ENCODE measurements around the gene AHNAK. TPM values are rescaled to one million over a fixed set of nuclear protein-coding genes. Genes with fewer than 3 reads are reported as not detected.
A peak's percentile ranks its signal among the peaks of the same experiment; 100 is the strongest.

AHNAK gene
- total RNA-seq, 1 experiment from 2014 or later = 60.1 TPM

DNA sequence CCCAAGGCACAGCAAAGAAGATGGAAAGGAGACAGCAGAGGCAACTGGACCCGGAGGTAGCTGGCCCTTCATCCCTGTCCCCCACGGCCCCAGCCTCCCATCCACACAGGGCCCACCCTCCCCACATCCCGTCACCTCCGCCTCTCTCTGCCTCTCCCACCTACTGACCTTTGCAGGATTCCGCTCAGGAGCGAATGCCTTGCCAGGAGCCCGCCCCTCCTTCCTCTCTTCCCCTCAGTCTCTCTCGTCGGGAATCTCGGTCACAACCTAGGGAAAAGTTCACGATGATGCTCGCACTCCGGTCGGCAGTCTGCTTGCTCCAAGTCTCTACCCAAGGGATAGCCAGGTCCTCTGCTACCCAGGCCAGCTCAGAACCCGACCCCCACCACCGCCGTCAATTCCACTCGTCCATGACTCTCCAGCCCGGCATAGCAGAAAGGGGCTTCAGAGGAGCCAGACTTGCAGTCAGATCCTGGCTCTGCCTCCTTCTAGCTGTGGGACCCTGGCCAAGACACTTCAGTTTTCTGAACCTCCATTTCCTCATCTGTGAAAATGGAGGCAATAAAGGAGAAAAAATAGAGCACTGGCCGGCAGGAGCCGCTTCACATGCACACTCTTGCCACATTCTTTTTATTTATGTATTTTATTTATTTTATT, 10.2 kb downstream of the AHNAK start:
- no peak for DNase-seq (ENCODE audit: low spot score)

DNA sequence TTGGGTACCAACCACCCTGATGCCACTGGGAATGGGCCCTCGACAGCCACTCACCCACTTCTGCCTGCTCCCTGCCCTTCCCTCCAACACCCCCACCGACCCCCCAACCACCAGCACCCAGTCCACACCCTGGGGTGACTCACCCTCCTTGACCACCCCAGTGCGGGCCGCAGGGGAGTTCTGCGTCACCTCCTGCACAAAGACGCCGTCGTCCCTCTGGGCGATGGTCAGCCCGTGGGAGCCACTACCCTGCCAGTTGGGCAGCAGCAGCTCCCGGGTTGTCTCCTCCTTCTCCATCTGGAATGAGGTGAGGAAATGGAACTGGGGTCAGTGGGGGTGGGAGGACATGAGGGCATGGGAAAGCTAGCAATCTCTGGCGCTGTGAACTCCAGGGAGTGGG, 10.8 kb downstream of the AHNAK start:
- no peak for DNase-seq (ENCODE audit: low spot score)

DNA sequence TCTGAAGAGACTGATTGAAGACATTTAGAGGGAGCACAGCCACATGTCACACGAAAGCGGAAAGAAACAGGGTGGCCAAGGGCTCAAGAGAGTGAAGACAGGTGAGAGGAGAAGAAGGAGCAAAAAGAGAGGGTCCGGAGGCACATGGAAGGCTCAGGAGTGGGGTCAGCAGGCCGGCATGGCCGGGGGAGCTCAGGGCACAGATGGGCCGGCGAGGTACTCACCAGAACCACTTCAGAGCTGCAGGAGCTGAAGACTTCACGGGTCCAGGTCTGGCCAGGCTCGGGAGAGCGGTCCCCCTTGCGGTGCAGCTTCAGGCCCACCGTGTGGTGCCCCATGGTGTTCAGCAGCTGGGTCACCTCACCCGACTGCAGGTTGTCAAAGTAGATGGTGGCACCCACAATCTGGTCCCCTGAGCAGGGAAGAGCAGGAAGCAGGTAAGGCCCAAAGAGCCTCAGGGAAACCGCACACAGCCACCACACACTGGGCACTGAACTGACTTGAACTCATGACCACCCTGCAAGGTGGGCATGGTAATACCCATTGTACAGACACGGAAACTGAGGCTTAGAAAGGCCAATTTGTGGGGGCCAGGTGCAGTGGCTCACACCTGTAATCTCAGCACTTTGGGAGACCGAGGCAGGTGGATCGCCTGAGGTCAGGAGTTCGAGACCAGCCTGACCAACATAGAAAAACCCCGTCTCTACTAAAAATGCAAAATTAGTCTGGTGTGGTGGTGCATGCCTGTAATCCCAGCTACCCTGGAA, 11.6 kb downstream of the AHNAK start:
- no peak for DNase-seq (ENCODE audit: low spot score)

DNA sequence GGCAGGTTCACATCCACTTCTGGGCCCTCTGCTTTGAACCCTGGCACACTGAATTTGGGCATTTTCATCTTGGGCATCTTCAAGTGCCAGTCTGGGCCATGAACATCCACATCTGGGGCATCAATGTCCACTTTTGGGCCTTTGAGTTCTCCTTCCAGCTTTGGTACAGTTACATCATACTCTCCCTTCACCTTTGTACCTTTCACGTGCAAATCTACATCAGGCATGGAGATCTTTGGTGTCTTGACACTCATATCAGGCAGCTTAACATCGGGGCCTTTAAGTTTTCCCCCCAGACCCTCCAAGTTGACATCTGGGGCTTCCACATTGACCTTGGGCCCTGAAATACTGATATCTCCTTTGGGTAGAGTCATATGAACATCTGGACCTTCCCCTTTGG, 14.5 kb downstream of the AHNAK start:
- no peak for DNase-seq (ENCODE audit: low spot score)

DNA sequence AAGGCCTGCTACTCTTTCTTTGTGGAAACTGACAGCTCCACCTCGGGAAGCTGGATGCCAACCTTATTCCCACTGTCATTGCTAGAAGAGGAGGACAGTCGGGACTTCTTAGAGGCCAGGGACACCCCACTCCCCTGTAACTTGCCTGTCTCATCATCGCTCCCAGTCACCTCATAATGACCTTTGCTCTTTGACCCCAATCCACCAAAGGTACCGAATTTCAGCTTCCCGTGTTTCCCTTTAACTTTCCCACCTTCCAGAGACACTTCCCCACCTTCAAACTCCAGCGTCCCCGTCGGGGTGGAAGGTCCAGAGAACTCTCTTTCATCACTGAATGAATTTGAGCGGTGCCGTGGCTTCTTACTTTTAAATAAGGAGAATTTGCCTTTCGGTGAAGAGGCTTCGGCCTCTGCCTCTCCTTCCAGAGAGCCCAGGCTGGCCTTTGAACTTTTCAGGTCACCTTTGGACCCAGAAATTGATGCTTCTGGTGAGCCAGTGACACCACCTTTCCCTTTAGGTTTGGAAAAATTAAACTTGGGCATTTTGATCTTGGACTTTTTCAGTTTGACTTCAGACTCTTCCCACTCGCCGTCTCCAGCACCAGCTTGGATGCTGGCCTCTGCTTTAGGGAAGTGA, 29.8 kb downstream of the AHNAK start:
- DNase-seq (ENCODE audit: low spot score) = no peak

DNA sequence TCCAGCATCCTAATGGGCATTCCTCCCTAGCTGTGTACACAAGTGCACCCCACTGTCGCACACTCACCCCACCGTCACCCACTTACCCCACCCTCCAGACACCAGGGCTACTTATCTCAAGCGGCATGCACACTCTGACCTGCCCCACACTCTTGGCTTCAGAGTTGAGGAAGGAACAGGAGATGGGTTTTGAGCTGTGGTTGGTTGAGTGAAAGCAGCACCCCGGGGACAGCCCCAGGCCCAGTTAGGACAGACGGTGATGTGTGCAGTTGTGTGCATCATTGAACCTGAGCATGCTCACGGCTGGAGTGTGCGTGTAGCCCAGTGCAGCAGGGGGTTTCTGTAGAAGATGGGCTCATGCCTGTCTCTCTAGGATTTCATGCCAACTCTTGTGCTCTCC, 32.5 kb downstream of the AHNAK start:
- no peak for DNase-seq (ENCODE audit: low spot score)

DNA sequence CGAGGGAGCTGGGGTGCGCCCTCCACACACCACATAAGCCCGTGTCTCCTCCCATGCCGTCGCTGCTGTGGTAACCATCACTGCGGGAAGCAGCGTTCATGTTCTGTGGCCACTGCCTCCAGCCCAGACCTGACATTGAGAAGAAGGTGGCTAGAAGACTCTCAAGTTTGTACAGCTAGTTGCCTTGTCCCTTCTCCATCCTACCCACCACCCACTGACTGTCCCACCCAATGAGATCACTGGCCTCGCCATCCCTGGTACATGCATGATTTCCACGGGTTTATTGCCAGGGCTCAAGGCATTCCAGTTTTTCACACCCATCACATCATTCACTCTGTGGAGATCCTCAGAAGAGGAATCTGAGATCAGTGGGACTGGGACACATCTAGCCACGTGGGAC, 33.0 kb downstream of the AHNAK start:
- DNase-seq (ENCODE audit: low spot score) = no peak

DNA sequence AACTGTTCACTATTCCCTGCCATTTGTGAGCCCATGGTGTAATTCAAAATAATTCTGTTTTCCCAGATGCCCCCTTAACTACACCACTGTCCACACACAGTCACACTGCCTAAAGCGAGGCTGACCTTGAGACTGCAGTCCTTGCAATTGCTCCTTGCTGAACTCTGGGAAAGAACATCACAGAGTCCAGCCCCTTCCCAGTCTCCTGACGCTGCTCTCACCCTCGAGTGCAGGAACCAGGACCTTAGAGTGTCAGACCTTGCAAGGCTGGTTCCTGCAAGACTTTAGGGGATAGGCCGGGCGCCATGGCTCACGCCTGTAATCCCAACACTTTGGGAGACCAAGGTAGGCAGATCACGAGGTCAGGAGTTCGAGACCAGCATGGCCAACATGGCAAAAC, 33.6 kb downstream of the AHNAK start:
- no peak for DNase-seq (ENCODE audit: low spot score)

DNA sequence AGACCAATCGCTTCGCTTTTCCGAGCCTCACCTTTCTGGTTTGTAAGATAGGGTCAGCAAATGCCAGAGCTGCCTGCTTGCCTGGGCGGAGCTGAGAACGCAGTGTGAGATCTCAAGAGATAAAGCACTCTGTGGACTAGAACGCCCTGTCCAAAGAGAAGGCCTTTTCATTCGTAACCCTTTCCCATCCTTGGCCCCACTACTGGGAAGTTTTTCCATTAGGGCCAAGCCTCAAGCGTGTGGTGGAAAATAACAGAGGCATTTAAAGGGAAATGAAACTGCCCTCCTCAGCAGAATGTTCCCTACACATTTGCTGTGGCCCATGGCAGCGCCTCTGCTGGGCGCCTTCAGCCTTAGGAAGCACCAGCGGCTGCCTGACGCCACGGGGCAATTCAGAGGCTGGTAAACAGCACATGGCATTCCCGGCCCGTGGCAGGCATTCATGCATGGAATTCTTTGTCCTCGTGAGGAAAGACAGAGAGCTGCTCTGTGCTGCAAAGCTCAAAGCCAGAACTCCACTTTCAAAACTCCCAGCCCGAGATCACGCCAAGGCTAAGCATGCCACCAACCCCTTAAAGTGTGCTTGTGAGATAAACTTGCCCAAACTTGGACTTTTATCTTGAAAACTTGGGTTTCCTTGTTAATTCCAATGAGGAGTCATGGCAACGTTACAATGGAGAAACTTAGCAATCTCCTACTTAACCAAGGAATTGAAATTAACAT, 38.1 kb downstream of the AHNAK start:
- DNase-seq (ENCODE audit: low spot score) = peak; percentile 84

DNA sequence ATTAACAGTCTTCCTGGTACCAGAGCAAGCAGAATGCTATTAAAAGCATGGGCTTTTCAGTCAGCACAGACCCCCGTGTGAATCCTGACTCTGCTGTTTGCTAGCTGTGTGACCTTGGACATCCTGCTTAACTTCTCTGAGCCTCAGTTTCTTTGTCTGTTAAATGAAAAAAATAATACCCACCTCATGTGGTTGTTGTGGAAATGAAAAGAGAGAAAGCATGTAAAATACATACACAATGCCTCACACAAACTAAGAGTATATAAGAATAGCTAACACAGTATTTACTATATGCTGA, 39.5 kb downstream of the AHNAK start:
- no peak for DNase-seq (ENCODE audit: low spot score)

DNA sequence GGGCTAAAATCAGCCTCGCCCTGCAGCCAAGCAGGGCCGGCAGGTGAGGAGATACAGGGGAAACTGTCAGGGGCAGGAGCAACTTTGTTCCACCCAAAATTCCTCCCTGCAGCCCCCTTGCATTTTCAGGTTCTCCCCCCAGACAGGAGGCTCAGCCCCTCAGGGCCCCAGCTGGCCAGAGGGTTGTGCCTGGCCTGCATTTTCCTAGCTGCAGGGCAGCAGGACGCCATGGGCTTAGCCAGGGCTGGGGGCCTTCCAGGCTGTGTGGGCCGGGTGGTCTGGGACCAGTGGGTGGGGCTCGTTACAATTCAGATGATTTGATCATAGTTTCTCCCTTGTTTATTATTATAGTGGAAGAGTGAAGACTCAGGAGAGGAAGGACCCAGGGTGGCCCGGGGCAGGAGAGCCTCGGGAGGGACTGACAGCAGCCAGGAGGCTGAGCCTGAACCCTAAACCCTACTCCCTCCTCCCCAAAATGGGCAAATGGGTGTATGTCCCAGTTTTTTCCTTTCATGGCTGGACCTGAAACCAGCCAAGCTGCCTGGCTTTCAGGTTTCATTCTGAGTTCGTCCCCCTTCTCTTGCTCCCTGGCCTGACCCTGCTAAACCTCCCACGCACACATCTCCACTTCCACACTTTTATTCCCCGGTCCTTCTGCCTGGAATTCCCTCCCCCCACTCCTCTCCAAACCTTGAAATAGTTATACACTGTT, 40.0 kb downstream of the AHNAK start:
- DNase-seq (ENCODE audit: low spot score) = no peak

DNA sequence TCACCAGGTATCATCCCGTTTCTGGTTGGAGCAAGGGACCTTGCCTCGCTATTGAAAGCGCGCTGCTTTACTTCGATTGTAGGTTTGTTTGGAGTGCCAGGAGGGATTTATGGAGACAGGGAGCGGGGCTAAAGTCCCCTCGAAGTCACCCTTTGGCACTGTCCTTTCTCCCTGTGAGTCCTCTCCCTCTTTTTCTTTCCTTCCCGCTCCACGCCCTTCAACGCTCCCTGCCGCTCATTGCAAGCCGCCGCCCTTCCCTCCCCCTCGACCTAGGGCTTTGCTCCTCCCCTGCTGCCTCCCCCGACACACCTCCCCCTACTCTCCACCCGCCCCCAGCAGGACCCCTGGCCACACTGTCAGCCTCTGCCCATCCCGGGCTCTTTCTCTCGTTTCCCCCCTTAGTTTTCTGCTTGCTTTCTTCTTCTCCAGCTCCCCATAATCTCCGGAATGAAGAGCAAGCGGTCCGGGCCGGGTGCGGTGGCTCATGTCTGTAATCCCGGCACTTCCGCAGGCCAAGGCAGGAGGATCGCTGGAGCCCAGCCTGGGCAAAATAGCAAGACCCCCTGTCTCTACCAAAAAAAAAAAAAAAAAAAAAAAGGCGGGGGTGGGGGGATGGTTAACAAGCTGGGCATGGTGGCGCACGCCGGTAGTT, 41.0 kb downstream of the AHNAK start:
- DNase-seq (ENCODE audit: low spot score) = no peak

DNA sequence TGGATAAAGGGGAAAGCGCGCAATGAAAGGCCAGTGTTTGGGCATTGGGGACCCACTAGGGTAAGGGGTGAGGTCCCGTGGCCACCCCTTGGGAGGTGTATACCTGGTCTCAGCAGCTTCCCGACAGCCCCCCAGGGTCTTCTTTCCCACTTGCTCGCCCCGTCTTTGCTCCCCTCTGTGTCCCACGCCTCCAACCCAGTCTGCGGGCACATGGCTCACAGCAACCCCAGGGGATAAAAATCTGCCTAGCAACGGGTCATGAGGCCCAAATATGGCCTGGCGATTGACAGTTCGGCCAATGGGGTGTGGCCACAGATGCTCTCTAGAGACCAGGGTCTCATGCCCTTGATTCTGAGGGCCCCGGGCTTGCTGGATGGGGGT, 41.6 kb downstream of the AHNAK start:
- DNase-seq (ENCODE audit: low spot score) = no peak

DNA sequence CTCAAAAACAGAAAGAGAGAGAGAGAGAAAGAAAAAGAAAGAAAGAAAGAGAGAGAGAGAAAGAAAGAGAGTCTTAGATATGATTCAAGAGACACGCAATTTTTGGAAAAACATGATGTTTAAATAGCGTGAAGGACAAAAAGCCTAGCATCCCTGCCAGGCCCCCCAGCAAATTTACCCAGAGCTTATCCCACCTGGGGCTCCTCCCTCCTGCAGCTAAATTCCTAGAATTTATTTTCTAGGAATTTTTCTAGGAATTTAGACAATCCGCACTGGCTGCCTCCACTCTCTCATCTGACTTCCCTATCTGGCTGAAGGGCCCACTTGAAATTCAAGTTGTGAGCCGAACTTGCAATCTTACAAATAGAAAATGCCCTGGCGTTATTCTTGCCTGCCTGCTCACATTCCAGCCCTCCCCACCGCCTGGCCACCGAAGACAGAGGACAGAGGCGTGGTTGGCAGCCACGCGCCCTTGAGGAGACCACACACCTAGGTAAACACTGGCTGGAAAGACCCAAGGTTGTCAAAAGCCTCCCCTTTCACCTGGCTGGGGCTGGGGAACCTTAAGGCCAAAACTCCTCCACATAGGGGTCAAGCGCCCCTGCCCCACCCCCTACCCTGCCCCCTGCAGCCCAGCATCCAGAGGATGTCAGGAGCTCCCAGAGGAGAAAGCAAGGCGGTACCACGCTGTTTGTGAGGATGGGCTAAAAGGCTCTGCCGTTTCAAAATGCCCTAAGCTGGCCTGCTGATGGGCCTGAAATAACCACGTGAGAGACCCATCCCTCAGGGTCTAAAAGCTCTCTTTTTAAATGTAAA, 42.2 kb downstream of the AHNAK start:
- DNase-seq (ENCODE audit: low spot score) = no peak

DNA sequence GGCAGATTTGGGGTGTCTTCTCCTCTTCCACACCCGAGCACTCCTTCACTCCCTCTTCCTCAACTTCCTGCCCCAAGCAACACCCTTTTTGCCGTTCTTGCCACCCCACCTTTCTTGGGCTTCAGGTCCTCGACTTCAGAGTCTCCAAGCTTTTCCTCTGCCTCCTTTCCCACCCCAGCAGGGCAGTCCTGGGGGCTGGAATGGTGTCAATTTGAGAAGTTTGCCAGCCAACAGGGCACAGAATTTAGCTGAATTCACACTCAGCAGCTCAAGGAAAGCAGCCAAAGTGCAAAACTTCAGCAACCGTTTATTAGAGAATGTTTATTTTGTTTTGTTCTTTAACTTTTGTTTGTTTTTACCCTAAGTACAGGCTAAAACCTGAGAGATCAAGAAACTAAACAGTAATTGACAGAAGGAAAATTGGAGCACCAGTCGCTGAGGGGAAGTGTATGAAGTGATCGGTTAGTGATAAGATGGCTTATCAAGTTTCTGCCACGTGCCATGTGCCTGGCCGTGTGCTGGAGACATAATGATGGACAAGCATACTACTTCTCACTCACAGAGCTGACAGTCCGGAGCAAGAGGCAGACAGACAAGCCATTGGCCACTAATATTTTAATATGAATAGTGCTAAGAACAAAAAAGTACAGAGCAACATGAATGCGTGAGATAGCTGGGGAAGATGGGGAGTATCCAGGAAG, 44.4 kb downstream of the AHNAK start:
- DNase-seq (ENCODE audit: low spot score) = no peak

DNA sequence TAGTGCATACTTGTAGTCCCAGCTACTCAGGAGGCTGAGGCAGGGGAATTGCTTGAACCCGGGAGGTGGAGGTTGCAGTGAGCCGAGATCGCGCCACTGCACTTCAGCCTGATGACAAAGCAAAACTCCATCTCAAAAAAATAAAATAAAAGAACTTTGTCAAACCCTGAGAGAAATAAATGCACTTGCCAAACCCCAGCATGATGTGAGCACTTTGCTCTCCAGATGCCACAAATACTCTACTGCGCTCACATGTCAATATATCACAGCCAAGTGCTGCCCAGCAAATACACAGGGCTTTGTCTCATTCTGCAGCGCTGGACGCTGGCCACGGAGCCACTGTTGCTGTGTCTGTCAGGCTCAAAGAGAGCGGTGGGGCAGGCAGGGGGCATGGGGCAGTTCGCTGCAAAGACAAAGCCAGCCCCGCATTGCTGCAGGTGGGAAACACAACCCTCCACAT, 45.1 kb downstream of the AHNAK start:
- DNase-seq (ENCODE audit: low spot score) = no peak

DNA sequence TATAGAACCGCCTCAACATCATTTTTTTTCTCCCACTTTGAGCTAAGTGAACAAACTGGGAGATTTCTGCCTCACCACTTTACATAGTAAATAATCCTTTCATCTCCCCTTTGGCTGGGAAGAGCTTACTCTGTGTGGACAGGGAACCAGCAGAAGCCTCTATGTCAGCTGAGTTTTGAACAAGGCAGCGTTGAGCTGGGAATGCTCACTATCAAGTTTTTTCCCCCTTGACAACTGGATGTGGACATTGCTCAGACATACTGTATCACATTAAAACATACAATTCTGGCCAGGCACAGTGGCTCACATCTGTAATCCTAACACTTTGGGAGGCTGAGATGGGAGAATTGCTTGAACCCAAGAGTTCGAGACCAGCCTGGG, 46.0 kb downstream of the AHNAK start:
- no peak for DNase-seq (ENCODE audit: low spot score)

DNA sequence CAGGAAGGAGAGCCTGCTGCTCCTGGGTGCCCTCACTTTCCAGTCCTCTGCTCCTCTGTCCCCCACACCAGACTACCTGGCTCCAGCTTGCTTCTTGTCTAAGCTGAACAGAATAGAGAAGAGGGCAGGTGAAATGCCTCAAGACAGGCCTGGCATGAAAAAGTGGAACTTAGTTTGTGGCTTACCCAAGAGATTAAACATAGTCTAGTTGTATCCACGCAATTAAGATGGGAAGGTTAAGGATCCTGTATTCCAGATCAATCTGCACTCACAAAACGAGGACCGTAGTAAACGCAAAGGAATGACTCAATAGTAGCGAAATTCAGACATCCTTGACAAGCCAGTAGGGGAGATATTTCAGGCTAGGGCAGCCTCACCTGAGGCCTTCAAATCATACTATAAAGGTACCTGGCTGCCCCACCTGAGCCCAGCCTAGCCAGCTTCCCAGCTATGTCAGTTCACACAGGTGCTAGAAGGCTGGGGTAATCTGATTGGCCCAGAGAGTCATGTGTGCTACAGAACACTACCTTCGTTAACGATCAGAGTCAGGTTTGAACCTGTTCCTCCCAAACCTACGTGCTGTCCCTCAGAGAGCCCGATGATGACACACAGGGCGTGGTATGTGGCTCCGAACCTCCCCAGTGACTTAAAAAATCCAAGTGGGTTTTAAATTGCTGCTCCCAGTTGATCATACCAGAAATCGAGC, 46.5 kb downstream of the AHNAK start:
- DNase-seq (ENCODE audit: low spot score) = no peak

DNA sequence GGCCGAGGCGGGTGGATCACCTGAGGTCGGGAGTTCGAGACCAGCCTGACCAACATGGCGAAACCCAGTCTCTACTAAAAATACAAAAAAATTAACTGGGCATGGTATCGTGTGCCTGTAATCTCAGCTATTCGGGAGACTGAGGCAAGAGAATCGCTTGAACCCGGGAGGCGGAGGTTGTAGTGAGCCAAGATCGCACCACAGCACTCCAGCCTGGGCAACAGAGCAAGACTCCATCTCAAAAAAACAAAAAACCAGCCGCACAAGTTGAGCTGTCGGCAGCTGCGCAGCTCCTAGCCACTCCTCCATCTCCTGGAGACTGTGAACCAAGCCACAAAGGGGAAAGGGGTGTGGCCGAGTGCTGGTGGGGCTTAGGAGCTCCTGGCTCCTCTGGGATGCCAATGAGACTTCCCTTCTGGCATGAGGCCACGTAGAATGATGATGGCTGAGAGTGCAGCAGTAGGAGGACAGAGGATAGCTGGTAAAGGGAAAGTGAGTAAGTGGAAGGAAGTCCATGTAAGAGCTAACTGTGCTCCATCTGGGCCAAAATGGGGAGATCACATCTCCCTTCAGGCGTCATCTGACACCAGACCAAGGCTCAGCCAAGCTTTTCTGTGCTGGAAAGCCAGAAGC, 47.2 kb downstream of the AHNAK start:
- peak; percentile 46 for DNase-seq (ENCODE audit: low spot score)
